GM18505 (cell line): ENCODE results near the gene PPP1R11.
"Not testable (repeated sequence)": the region's sequence is repeated elsewhere in the genome, so short reads cannot be mapped to it uniquely, and the experiment has no call there.

ENCODE experiments used
- ATAC-seq: cut with Tn5 transposase; IDR thresholded peaks from one replicate; pipeline ENCODE4 v1.9.1; 2021; ENCODE audit not compliant: unreplicated experiment
- POLR2A ChIP-seq: IDR thresholded peaks from 4 replicates; pipeline ENCODE4 v1.6.1; 2011; ENCODE audit warnings: borderline replicate concordance; ENCODE audit not compliant: insufficient read depth, insufficient read length; ENCODE audit errors: extremely low read depth

PPP1R11 gene

GRCh38 chr6:30112402-30112994, 45.5 kb downstream of the PPP1R11 start:
- no peak for TF ChIP-seq POLR2A
- no peak for ATAC-seq

- no peak for ATAC-seq
- TF ChIP-seq POLR2A, result no peak
Measured at GRCh38 chr6:30113003-30113759, 46.2 kb downstream of the PPP1R11 start, which contains the start of gene TRIM31. TRIM31 (minus strand) TSS chr6:30113090; CDS start chr6:30112805, 285 bp downstream.

GRCh38 chr6:30113841-30114240, 46.8 kb downstream of the PPP1R11 start:
- no peak for ATAC-seq

GRCh38 chr6:30116724-30117123, 49.7 kb downstream of the PPP1R11 start:
- ATAC-seq, result no peak
- no peak for TF ChIP-seq POLR2A

More at GRCh38 chr6:30113841-30114240, 46.8 kb downstream of the PPP1R11 start:
- no peak for TF ChIP-seq POLR2A

- ATAC-seq, result not testable (repeated sequence)
Measured at GRCh38 chr6:30118691-30119090, 51.7 kb downstream of the PPP1R11 start.
